H1 (cell line): ENCODE data around the gene TRIM39. TPM values are rescaled to one million over a fixed set of nuclear protein-coding genes. Genes with fewer than 3 reads are reported as not detected.

ENCODE experiments used
- CTCF ChIA-PET: fragments of 300-600 bp; sonication (Branson Sonifier 250); formaldehyde crosslinking; loops from one replicate; lab custom pipeline; 2021; ENCODE audit not compliant: partially characterized antibody; lab: Charles Lee
- POLR2A ChIA-PET: fragments of 300-600 bp; sonication (Branson Sonifier 250); formaldehyde crosslinking; loops from one replicate; lab custom pipeline; 2021; ENCODE audit warnings: inconsistent platforms; ENCODE audit not compliant: partially characterized antibody; lab: Charles Lee
- DNase-seq, 2 experiments: peaks; one replicate each; pipeline versions ENCODE4 v3.0.0 to v3.0.0-alpha.2; 2010 to 2022; ENCODE audit warnings: low spot score in 2 of 2, low read depth in 1 of 2, mixed read lengths in 1 of 2
- FAIRE-seq: peaks from 2 replicates; lab custom pipeline; 2011; peaks lifted over from hg19 to GRCh38; lab: Jason Lieb, UNC
- H2AFZ ChIP-seq: 2 replicates; pipeline ENCODE4 v1.8.1; 2012; ENCODE audit warnings: low read length, inconsistent platforms
- H2AK5ac ChIP-seq: 2 replicates; pipeline ENCODE4 v1.6.1; 2013; ENCODE audit warnings: low read depth, low read length
- H2BK120ac ChIP-seq: replicated peaks from 2 replicates; pipeline ENCODE3; 2013; ENCODE audit warnings: low read depth, low read length, inconsistent platforms
- H2BK12ac ChIP-seq: 2 replicates; pipeline ENCODE4 v1.6.1; 2013; ENCODE audit warnings: low read depth, low read length
- H2BK15ac ChIP-seq: 2 replicates; pipeline ENCODE4 v1.6.1; 2013; ENCODE audit warnings: low read length
- H2BK20ac ChIP-seq: 2 replicates; pipeline ENCODE4 v1.6.1; 2013; ENCODE audit warnings: low read length
- H2BK5ac ChIP-seq: 2 replicates; pipeline ENCODE4 v1.6.1; 2013; ENCODE audit warnings: low read depth, low read length
- H3K14ac ChIP-seq: 2 replicates; pipeline ENCODE4 v1.6.1; 2013; ENCODE audit warnings: inconsistent platforms; ENCODE audit not compliant: insufficient read length
- H3K18ac ChIP-seq: 2 replicates; pipeline ENCODE4 v1.6.1; 2013; ENCODE audit warnings: low read length; ENCODE audit errors: extremely low read depth
- H3K23ac ChIP-seq: 2 replicates; pipeline ENCODE4 v1.6.1; 2013; ENCODE audit warnings: inconsistent platforms; ENCODE audit not compliant: insufficient read length
- H3K23me2 ChIP-seq: 2 replicates; pipeline ENCODE4 v1.6.1; 2013; ENCODE audit warnings: low read depth, low read length
- H3K27ac ChIP-seq: 2 replicates; pipeline ENCODE4 v1.6.1; 2011; ENCODE audit warnings: low read depth, low read length, inconsistent platforms
- H3K27me3 ChIP-seq, 4 experiments: replicated peaks in 1 of 4; 1 replicate in 1 of 4; 2 replicates in 3 of 4; pipeline versions ENCODE4 v1.6.1 to v1.8.1; 2011 to 2013; ENCODE audit warnings: low read length in 3 of 4, mild to moderate bottlenecking in 3 of 4, inconsistent platforms in 2 of 4, mixed read lengths in 2 of 4, moderate library complexity in 1 of 4; ENCODE audit not compliant: control insufficient read depth in 3 of 4, insufficient read depth in 3 of 4; ENCODE audit errors: extremely low read depth in 1 of 4
- H3K36me3 ChIP-seq, 4 experiments: 2 replicates each; pipeline versions ENCODE4 v1.6.1 to v1.8.1; 2011 to 2013; ENCODE audit warnings: mild to moderate bottlenecking in 4 of 4, low read length in 3 of 4, moderate library complexity in 2 of 4, control low read depth in 1 of 4, inconsistent platforms in 1 of 4; ENCODE audit not compliant: insufficient read depth in 4 of 4, control insufficient read depth in 2 of 4
- H3K4ac ChIP-seq: replicated peaks from 2 replicates; pipeline ENCODE3; 2013; ENCODE audit warnings: low read length, low read depth, mixed read lengths, inconsistent platforms; ENCODE audit not compliant: insufficient read length
- H3K4me1 ChIP-seq, 4 experiments: replicated peaks in 1 of 4; 1 replicate in 1 of 4; 2 replicates in 3 of 4; pipeline versions ENCODE4 v1.6.1 to v1.8.1; 2011 to 2013; ENCODE audit warnings: low read length in 3 of 4, inconsistent platforms in 2 of 4, mixed read lengths in 1 of 4; ENCODE audit not compliant: insufficient read depth in 4 of 4, control insufficient read depth in 3 of 4
- H3K4me2 ChIP-seq, 2 experiments: 2 replicates each; pipeline versions ENCODE4 v1.6.1 to v1.8.1; 2011 to 2013; ENCODE audit warnings: low read depth in 2 of 2, low read length in 2 of 2, control low read depth in 1 of 2, inconsistent platforms in 1 of 2, mild to moderate bottlenecking in 1 of 2; ENCODE audit not compliant: insufficient read depth in 1 of 2
- H3K4me3 ChIP-seq, 4 experiments: fragments of 200-600, 300-600 bp in 1 of 4; sonication (generic), shearing (Covaris generic), sonication (Bioruptor Twin) in 1 of 4; 2 replicates each; pipeline versions ENCODE4 v1.5.1 to v1.8.1; 2011 to 2016; ENCODE audit warnings: low read length in 4 of 4, low read depth in 3 of 4, control low read depth in 2 of 4, inconsistent platforms in 2 of 4, mild to moderate bottlenecking in 2 of 4, mixed read lengths in 1 of 4, moderate library complexity in 1 of 4; ENCODE audit not compliant: insufficient read depth in 2 of 4; ENCODE audit errors: extremely low read depth in 1 of 4
- H3K56ac ChIP-seq: replicated peaks from 2 replicates; pipeline ENCODE3; 2013; ENCODE audit warnings: low read depth, mild to moderate bottlenecking, mixed read lengths, low read length, inconsistent platforms; ENCODE audit not compliant: insufficient read length
- H3K79me1 ChIP-seq: 2 replicates; pipeline ENCODE4 v1.6.1; 2013; ENCODE audit warnings: low read depth, low read length, control low read depth
- H3K79me2 ChIP-seq, 2 experiments: 2 replicates each; pipeline versions ENCODE4 v1.6.1 to v1.8.1; 2012 to 2013; ENCODE audit warnings: low read length in 2 of 2, mild to moderate bottlenecking in 2 of 2, inconsistent platforms in 1 of 2; ENCODE audit not compliant: insufficient read depth in 2 of 2, control insufficient read depth in 1 of 2
- H3K9ac ChIP-seq, 4 experiments: replicated peaks in 1 of 4; 1 replicate in 1 of 4; 2 replicates in 3 of 4; pipeline versions ENCODE4 v1.6.1 to v1.8.1; 2011 to 2013; ENCODE audit warnings: low read depth in 3 of 4, low read length in 3 of 4, control low read depth in 2 of 4, mild to moderate bottlenecking in 2 of 4, moderate library complexity in 2 of 4, inconsistent platforms in 1 of 4; ENCODE audit errors: extremely low read depth in 1 of 4
- H3K9me3 ChIP-seq, 2 experiments: 2 replicates each; pipeline versions ENCODE4 v1.6.1 to v1.8.1; 2012 to 2013; ENCODE audit warnings: mild to moderate bottlenecking in 2 of 2, moderate library complexity in 2 of 2, control low read depth in 1 of 2, inconsistent platforms in 1 of 2, low read depth in 1 of 2, low read length in 1 of 2, mixed read lengths in 1 of 2; ENCODE audit not compliant: insufficient read depth in 2 of 2
- H4K20me1 ChIP-seq, 2 experiments: replicated peaks in 1 of 2; 2 replicates each; pipeline versions ENCODE3 to v1.8.1; 2011 to 2013; ENCODE audit warnings: inconsistent platforms in 2 of 2, low read length in 2 of 2, mild to moderate bottlenecking in 1 of 2; ENCODE audit not compliant: insufficient read depth in 2 of 2, control insufficient read depth in 1 of 2
- H4K5ac ChIP-seq: 2 replicates; pipeline ENCODE4 v1.6.1; 2013; ENCODE audit warnings: low read length, low read depth, mixed read lengths, inconsistent platforms; ENCODE audit not compliant: insufficient read length
- H4K8ac ChIP-seq: 2 replicates; pipeline ENCODE4 v1.8.0; 2013; ENCODE audit warnings: mild to moderate bottlenecking, moderate library complexity, low read length, inconsistent platforms; ENCODE audit not compliant: insufficient read depth; ENCODE audit errors: extremely low read depth
- H4K91ac ChIP-seq: replicated peaks from 2 replicates; pipeline ENCODE3; 2013; ENCODE audit warnings: low read length, mixed read lengths, inconsistent platforms; ENCODE audit not compliant: insufficient read length
- ATF2 ChIP-seq: IDR thresholded peaks from 2 replicates; pipeline ENCODE4 v1.6.1; 2012; ENCODE audit warnings: low read length, inconsistent platforms
- ATF3 ChIP-seq: IDR thresholded peaks from 2 replicates; pipeline ENCODE4 v1.6.1; 2011; ENCODE audit warnings: low read depth, mild to moderate bottlenecking, low read length; ENCODE audit not compliant: insufficient read depth
- CREB1 ChIP-seq: IDR thresholded peaks from 2 replicates; pipeline ENCODE4 v1.6.1; 2012; ENCODE audit warnings: inconsistent platforms
- KDM4A ChIP-seq: IDR thresholded peaks from one replicate; pipeline ENCODE4 v1.7.1; 2012; ENCODE audit warnings: low read depth, mild to moderate bottlenecking, moderate library complexity, low read length, inconsistent platforms; ENCODE audit not compliant: severe bottlenecking
- NANOG ChIP-seq: IDR thresholded peaks from 2 replicates; pipeline ENCODE4 v1.6.1; 2011; ENCODE audit warnings: low read length, low read depth, mild to moderate bottlenecking, inconsistent platforms; ENCODE audit not compliant: insufficient read depth, poor library complexity, severe bottlenecking
- NRF1 ChIP-seq: IDR thresholded peaks from 2 replicates; pipeline ENCODE4 v1.6.1; 2011; ENCODE audit warnings: mild to moderate bottlenecking, low read depth, low read length, improper control_type of control experiment
- POLR2AphosphoS5 ChIP-seq: IDR thresholded peaks from 2 replicates; pipeline ENCODE4 v1.6.1; 2011; ENCODE audit warnings: low read depth, low read length
- SIN3A ChIP-seq, 2 experiments: IDR thresholded peaks in 1 of 2; conservative IDR thresholded peaks in 1 of 2; 2 replicates each; pipeline ENCODE4 v1.6.1; 2011 to 2012; ENCODE audit warnings: low read length in 2 of 2, improper control_type of control experiment in 1 of 2, low read depth in 1 of 2, mild to moderate bottlenecking in 1 of 2
- SP2 ChIP-seq: IDR thresholded peaks from 2 replicates; pipeline ENCODE4 v1.6.1; 2012; ENCODE audit warnings: mild to moderate bottlenecking, low read length, inconsistent platforms
- TAF1 ChIP-seq: IDR thresholded peaks from 2 replicates; pipeline ENCODE4 v1.6.1; 2011; ENCODE audit warnings: mild to moderate bottlenecking, low read depth, low read length
- TBP ChIP-seq: IDR thresholded peaks from 2 replicates; pipeline ENCODE4 v1.6.1; 2011; ENCODE audit warnings: low read depth, low read length, improper control_type of control experiment
- WGBS, 2 experiments: shearing (Covaris generic) in 1 of 2; methylation state at CpG; one replicate each; pipeline versions ENCODE4 v1.1.6 to v1.1.7; 2013 to 2015; ENCODE audit warnings: low lambda C conversion rate in 2 of 2, mixed read lengths in 2 of 2, inconsistent platforms in 1 of 2, low coverage in 1 of 2, missing lambda C conversion rate in 1 of 2; ENCODE audit not compliant: insufficient replicate concordance in 2 of 2, insufficient coverage in 1 of 2, insufficient read length in 1 of 2; ENCODE audit errors: extremely low coverage in 1 of 2, missing lambda C conversion rate in 1 of 2; 5-methylcytosine and 5-hydroxymethylcytosine counted together
- polyA plus RNA-seq, 7 experiments: library from polyadenylated mRNA; depleted of rRNA in 3 of 7; stranded (reverse) in 5 of 7; unstranded in 2 of 7; fragments of >200 nt in 5 of 7; fragments of 200-250 nt in 2 of 7; gene quantifications; 1 replicate in 5 of 7; 2 replicates in 1 of 7; 4 replicates in 1 of 7; pipeline versions ENCODE4 v1.2.1 to v1.2.3, GENCODE V29; 2011 to 2013; ENCODE audit warnings: missing spikeins in 2 of 7, mixed read lengths in 2 of 7
- total RNA-seq: library from RNA; stranded (reverse); fragmentation: NEBNext Ultra II Directional; extraction: Animal tissue kit (Norgen Biotek cat#: 25700); gene quantifications from 2 replicates; pipeline ENCODE4 v1.2.1, GENCODE V29; 2021

TRIM39 gene
- total and polyA plus RNA-seq, 2 of the 8 experiments (the other 6 are each of a cell fraction or from before 2014, with no cell fraction given), result 7.3 to 26.1 TPM

- H3K4me3 ChIP-seq, result no peak overlapping the region
- no peak overlapping the region for H2BK15ac ChIP-seq
- ChIA-PET POLR2A (no interaction called here), CTCF (interaction anchor here (4.3 kb wide), 1 partner anchor 19 kb away, joined by 18 read pairs; no protein-coding TSS in a partner anchor)
- no peak overlapping the region for H2BK12ac ChIP-seq
- DNase-seq (no peak), FAIRE-seq (peak; percentile 13)
- H3K27ac ChIP-seq, result no peak overlapping the region
- no peak overlapping the region for H4K5ac ChIP-seq
- no peak overlapping the region for H2AK5ac ChIP-seq
- no peaks in the 10 kb centered on the region; the same call in 1 of the 2 replicates for H3K23me2 ChIP-seq
- no peak overlapping the region for H3K18ac ChIP-seq
- H3K4me2 ChIP-seq, result no peak overlapping the region
- H3K79me1 ChIP-seq, result no peaks in the 10 kb centered on the region
- no peak overlapping the region for H3K9ac ChIP-seq
- H2BK5ac ChIP-seq, result no peak overlapping the region
- H3K56ac ChIP-seq, result no peak overlapping the region
- H3K23ac ChIP-seq, result no peak overlapping the region
- WGBS, 2 experiments, result 26% methylated on average over 1 of the region's 1 CpG; no CpG with 5 or more reads in 1 of the 2 experiments
- H3K14ac ChIP-seq, result no peak overlapping the region
- H2AFZ ChIP-seq, result no peak overlapping the region
- no peaks in the 10 kb centered on the region for H3K27me3 ChIP-seq
- H4K91ac ChIP-seq, result no peak overlapping the region
- H4K20me1 ChIP-seq, result peaks cover 0 to 1% of the 10 kb centered on the region in 2 experiments
- no peaks in the 10 kb centered on the region for H3K36me3 ChIP-seq
- H3K4me1 ChIP-seq, result no peaks in the 10 kb centered on the region
- H3K4ac ChIP-seq, result no peak overlapping the region
- H2BK20ac ChIP-seq, result no peak overlapping the region
- no peaks in the 10 kb centered on the region for H3K79me2 ChIP-seq
- H4K8ac ChIP-seq, result no peak overlapping the region
- H3K9me3 ChIP-seq, result no peaks in the 10 kb centered on the region
- no peak overlapping the region for H2BK120ac ChIP-seq
- TF ChIP-seq POLR2AphosphoS5, result no peak
- no peak for TF ChIP-seq ATF3
- TF ChIP-seq SIN3A (conservative IDR thresholded peaks at IDR 0.05 in 1 of 2, IDR thresholded peaks at IDR 0.05 in 1 of 2; ENCODE audit: low read depth in 1 of 2, low read length in 2 of 2), result no peak
- TF ChIP-seq TBP, result no peak
- TF ChIP-seq NRF1, result no peak
- TF ChIP-seq NANOG, result no peak
- TF ChIP-seq SP2, result no peak
- no peak for TF ChIP-seq TAF1
- TF ChIP-seq ATF2, result no peak
- no peak for TF ChIP-seq CREB1
- TF ChIP-seq KDM4A, result no peak
Measured at GRCh38 chr6:30378290-30378937, 51.7 kb downstream of the TRIM39 start.
